Kidney (tissue), 14 donors: ENCODE data around the gene CHST1. TPM values are rescaled to one million over a fixed set of nuclear protein-coding genes. Genes with fewer than 3 reads are reported as not detected.

Source experiments
- DNase-seq, 5 donors: peaks; one replicate each; pipeline ENCODE4 v3.0.0-alpha.2; 2013 to 2020
- FAIRE-seq: peaks from 2 replicates; lab custom pipeline; 2012; peaks lifted over from hg19 to GRCh38; lab: Jason Lieb, UNC
- H3K27ac ChIP-seq, 2 donors: one replicate each; pipeline ENCODE4 v1.7.0; 2013; ENCODE audit warnings: low read depth in 2 of 2, low read length in 2 of 2, inconsistent platforms in 1 of 2
- H3K27me3 ChIP-seq: one replicate; pipeline ENCODE4 v1.7.1; 2013; ENCODE audit warnings: low read length, inconsistent platforms; ENCODE audit not compliant: control insufficient read depth, insufficient read depth
- H3K36me3 ChIP-seq, 3 donors: one replicate each; pipeline versions ENCODE4 v1.7.0 to v1.7.1; 2013; ENCODE audit warnings: low read length in 3 of 3, control low read depth in 1 of 3, inconsistent platforms in 1 of 3; ENCODE audit not compliant: insufficient read depth in 3 of 3, control insufficient read depth in 2 of 3
- H3K4me1 ChIP-seq, 3 donors: one replicate each; pipeline versions ENCODE4 v1.7.0 to v1.7.1; 2013; ENCODE audit warnings: low read length in 3 of 3, inconsistent platforms in 1 of 3, low read depth in 1 of 3; ENCODE audit not compliant: control insufficient read depth in 2 of 3, insufficient read depth in 2 of 3
- H3K4me3 ChIP-seq, 3 donors: one replicate each; pipeline versions ENCODE4 v1.7.0 to v1.8.1; 2013; ENCODE audit warnings: low read length in 3 of 3, control low read depth in 1 of 3, inconsistent platforms in 1 of 3
- H3K9ac ChIP-seq, 3 donors: one replicate each; pipeline versions ENCODE4 v1.7.0 to v1.7.1; 2013; ENCODE audit warnings: low read length in 3 of 3, control low read depth in 1 of 3, inconsistent platforms in 1 of 3
- H3K9me3 ChIP-seq, 3 donors: one replicate each; pipeline versions ENCODE4 v1.7.0 to v1.7.1; 2013; ENCODE audit warnings: low read length in 3 of 3, control low read depth in 1 of 3, inconsistent platforms in 1 of 3; ENCODE audit not compliant: control insufficient read depth in 2 of 3, insufficient read depth in 1 of 3
- CTCF ChIP-seq: IDR thresholded peaks from 3 replicates; pipeline ENCODE4 v1.5.1; 2012; ENCODE audit warnings: mild to moderate bottlenecking, moderate library complexity, borderline replicate concordance; ENCODE audit not compliant: insufficient read depth; ENCODE audit errors: extremely low read depth
- intact Hi-C: fragments of 100-400 bp; cut with DNase I; formaldehyde crosslinking; loops from one replicate; pipeline ENCODE4 v1.11.1; 2022
- polyA plus RNA-seq: library from polyadenylated mRNA; stranded (reverse); fragments of 350-450 nt; fragmentation: Illumina TruSeq; extraction: RNeasy Lipid Tissue Mini Kit (QIAGEN cat#74804); gene quantifications from one replicate; pipeline ENCODE4 v1.2.3, GENCODE V29; 2014; ENCODE audit warnings: low read depth, low replicate concordance; ENCODE audit not compliant: insufficient read depth
- total RNA-seq: library from RNA; stranded (reverse); fragmentation: NEBNext Ultra II Directional; extraction: Animal tissue kit (Norgen Biotek cat#: 25700); gene quantifications from one replicate; pipeline ENCODE4 v1.2.1, GENCODE V29; 2021
- donor health status: control.
- donor health status: control.
- donor health status: control.
- donor health status: control.
- donor health status: control.
- donor health status: DM: yes; HTN: yes; CAD: no.
- donor health status: Normal renal cell carcinoma (clear cell type).

Gene CHST1
- total and polyA plus RNA-seq, 2 donors from 2014 or later = 2.8 to 2.9 TPM

GRCh38 chr11:45671246-45672171 is 6.1 kb upstream of the CHST1 start:
- Histone ChIP-seq H3K9ac (no peak overlapping the region), H3K27me3 (no peaks in the 10 kb centered on the region), H3K27ac (no peak overlapping the region), H3K4me1 (no peaks in the 10 kb centered on the region), H3K9me3 (no peaks in the 10 kb centered on the region), H3K36me3 (no peaks in the 10 kb centered on the region), H3K4me3 (no peak overlapping the region)
- intact Hi-C loops = no loop called here
- no peak for FAIRE-seq
- TF ChIP-seq CTCF = no peak
- peak in 2 of 5 donors; percentile 41 to 69 for DNase-seq

- H3K27me3 ChIP-seq = no peaks in the 10 kb centered on the region
- FAIRE-seq (no peak), DNase-seq (peak in 2 of 5 donors; percentile 28 to 55)
- no peak overlapping the region for H3K27ac ChIP-seq
- H3K4me1 ChIP-seq = no peaks in the 10 kb centered on the region
- intact Hi-C loops = no loop called here
- no peak for TF ChIP-seq CTCF
- H3K36me3 ChIP-seq = no peaks in the 10 kb centered on the region
- H3K9me3 ChIP-seq = no peaks in the 10 kb centered on the region
- H3K4me3 ChIP-seq = no peak overlapping the region
- H3K9ac ChIP-seq = no peak overlapping the region
These were observed 5.1 kb upstream of the CHST1 start for GRCh38 chr11:45670386-45671135.

DNA sequence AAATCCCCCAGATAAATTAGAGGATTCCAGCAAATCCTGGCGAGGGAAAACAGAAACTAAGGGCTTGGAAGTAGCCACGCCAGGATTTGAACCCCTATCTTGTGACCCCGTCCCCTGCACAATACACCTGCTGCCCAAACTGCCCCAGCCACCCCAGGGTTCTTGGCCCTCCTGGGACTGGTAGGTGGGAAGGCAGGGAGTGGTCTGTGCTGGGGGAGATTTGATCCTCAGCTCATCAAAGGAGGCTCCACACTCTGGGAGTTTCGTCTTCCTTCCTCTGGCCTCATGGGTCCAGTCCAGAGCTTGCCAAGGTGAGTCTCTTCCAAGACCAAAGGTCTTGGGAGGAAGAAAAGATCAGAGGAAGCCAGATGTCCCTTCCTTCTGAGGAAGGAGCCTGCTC is 4.5 kb upstream of the CHST1 start:
- DNase-seq (peak in 1 of 5 donors; percentile 8), FAIRE-seq (no peak)
- intact Hi-C loops = no loop called here

More for the DNA sequence above, 4.5 kb upstream of the CHST1 start:
- Histone ChIP-seq H3K4me3 (no peak overlapping the region), H3K9me3 (no peaks in the 10 kb centered on the region), H3K9ac (no peak overlapping the region), H3K4me1 (no peaks in the 10 kb centered on the region), H3K27me3 (no peaks in the 10 kb centered on the region), H3K36me3 (no peaks in the 10 kb centered on the region), H3K27ac (no peak overlapping the region)
- no peak for TF ChIP-seq CTCF
